Fibroblast of skin of left quadriceps (primary cell): ENCODE results near the gene RASA3.
A peak's percentile ranks its signal among the peaks of the same experiment; 100 is the strongest.
"Not testable (repeated sequence)": the region's sequence is repeated elsewhere in the genome, so short reads cannot be mapped to it uniquely, and the experiment has no call there.

Experiments
- DNase-seq, 2 experiments: peaks; one replicate each; pipeline ENCODE4 v3.0.0-alpha.2; 2013; ENCODE audit warnings: low read depth in 2 of 2

Gene RASA3

DNA sequence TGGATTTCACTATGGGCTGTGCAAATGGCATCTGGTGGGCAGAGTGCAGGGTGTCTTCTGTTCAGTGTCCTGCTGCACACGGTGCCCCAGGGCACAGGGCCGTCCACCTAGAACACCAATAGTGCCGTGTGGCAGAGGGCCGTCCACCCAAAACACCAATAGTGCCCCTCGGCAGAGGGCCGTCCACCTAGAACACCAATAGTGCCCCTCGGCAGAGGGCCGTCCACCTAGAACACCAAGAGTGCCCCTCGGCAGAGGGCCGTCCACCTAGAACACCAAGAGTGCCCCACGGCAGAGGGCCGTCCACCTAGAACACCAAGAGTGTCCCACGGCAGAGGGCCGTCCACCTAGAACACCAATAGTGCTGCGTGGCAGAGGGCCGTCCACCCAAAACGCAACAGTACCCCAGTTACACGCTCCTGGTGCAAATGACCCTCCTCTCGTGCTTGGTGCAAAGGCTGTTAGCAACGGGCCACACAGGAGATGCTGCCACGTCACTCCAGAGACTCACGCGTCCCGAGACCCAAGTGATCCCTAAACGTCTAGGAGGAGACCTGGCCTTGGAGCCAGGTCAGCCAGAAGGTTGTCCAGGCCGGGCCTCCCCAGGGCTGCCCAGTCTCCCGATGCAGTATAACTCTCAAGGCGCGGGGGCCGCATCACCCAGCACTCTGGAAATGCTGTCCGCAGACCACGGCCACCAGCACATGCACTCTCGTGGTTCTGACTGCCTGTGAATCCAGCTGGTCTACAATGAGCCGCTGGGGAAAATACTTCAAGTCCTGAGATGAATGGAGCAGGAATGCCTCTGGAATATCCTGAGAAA, 51.5 kb downstream of the RASA3 start:
- no peak for DNase-seq

- DNase-seq: no peak
Observed at GRCh38 chr13:114079601-114080536, 52.6 kb downstream of the RASA3 start.

DNA sequence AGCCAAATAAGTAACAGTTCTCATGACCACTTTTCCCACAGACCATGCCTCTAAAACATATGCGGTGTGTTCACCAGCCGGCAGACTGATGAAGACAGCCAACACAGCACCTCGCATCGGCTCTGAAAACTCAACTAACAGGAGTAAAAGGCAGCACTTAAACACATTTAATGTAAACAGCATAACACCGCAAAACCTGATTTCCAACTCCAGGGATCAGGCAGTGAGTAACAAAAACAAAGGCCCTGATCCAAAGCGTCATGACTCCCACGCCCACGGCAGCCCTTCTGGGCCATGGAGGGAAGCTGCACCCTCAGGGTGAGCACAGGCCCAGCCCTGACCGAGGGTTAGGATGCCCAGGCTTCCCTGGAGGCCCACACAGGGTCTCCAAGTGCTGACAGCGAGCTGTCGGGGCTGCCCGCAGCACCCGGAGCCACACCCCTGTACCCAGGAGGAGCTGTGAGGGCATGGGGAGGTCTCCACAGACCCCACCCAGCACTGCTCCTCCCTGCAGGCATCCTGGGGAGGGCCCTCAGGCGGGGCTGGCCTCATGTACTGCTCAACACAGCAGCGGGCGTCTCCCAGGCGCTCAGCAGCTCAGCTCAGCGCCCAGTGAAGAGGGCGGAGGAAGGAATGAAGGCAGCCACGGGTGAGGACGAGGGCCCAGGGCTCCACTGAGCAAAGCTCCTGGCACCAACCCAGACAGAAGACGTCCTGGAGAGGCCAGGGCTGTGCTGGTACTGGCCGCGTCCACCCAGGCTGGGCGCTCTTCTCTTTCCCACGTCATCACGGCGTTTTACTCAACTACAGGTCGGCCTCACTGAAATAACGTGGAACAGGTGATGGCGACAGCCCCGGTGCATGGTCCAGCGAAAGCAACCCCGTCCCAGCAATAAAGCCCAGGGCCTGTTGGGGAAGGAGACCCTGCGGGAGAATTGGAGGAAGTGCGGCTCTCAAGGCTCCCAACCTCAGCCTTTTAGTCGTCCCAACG, 53.7 kb downstream of the RASA3 start:
- peak in 1 of 2 experiments; percentile 22 for DNase-seq

DNA sequence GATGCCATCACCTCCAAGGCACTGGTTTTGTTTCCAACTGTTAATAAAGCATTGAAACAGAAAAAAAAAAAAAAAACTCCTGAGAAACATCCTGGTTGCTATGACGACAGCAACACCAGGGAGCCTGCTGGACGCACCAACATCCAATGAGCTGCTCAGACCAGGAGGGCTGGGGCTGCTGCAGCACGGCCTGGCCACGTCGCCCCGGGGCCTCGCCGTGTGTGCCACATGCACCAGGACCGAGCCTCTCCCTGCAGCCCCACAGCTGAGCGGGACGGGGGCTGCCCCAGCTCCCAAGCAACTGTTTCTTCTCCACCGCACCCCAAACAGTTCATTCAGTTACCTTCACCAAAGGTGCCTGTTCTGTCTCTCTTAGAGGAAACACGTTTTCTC, 54.5 kb downstream of the RASA3 start:
- no peak for DNase-seq

DNA sequence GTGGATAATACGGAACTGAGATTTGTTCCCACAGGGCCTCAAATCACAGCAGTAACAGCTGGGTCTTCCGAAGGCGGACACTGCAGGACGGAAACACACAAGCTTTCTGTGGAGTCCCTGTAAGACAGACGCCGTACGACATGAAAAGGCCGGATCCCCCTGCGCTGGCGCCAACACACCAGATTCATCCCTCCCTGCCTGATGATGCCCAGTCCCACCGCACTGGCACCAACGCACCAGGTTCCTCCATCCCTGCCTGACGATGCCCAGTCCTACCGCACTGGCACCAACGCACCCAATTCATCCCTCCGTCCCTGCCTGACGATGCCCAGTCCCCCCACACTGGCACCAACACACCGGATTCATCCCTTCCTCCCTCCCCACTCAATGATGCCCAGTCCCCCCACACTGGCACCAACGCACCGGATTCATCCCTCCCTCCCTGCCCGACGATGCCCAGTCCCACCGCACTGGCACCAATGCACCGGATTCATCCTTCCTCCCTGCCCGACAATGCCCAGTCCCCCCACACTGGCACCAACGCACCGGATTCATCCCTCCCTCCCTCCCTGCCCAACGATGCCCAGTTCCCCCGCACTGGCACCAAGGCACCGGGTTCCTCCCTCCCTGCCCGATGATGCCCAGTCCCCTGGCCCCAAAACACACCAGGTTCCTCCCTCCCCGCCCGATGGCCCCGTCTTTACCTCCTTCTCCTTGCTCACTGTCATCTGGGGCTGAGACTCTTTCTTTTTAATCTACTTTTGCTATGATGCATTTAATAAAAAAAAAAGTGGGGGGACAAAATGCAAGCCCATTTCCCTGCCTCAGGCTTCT, 55.1 kb downstream of the RASA3 start:
- no peak for DNase-seq

DNA sequence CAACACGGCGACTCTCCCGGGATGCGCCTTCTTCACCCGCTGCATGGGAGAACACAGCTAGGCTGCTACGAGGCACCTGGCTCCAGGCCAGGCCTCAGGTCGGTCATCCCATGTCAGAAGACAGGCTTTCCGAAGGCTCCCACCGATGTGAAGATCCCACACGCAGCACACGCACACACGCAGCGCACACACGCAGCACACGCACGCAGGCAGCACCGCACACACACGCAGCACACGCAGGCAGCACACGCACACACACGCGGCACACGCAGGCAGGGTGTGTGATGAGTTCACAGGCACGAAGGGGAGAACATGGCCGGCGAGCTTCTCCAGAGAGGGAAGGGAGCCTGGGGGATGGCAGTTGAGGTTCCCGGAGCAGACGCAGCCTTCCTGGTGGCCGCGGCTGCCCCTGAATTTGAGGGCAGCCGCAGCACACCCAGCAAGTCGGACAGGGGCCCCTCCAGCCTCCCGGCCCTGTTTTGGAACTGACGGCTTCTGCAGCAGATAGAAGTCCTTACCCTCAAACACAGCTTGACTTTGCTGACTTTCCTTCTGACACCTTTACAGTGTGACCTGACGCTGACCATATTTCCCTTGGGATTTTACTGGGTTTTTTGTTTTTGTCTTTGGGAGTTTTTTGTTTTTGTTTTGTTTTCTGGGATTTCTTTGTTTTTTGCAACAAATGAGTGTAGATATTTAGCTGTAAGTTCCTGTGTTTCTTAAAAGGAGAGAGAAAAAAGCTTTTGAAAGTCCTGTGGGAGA, 55.9 kb downstream of the RASA3 start:
- no peak for DNase-seq

GRCh38 chr13:114075811-114076210, 56.6 kb downstream of the RASA3 start:
- DNase-seq: not testable (repeated sequence)

DNA sequence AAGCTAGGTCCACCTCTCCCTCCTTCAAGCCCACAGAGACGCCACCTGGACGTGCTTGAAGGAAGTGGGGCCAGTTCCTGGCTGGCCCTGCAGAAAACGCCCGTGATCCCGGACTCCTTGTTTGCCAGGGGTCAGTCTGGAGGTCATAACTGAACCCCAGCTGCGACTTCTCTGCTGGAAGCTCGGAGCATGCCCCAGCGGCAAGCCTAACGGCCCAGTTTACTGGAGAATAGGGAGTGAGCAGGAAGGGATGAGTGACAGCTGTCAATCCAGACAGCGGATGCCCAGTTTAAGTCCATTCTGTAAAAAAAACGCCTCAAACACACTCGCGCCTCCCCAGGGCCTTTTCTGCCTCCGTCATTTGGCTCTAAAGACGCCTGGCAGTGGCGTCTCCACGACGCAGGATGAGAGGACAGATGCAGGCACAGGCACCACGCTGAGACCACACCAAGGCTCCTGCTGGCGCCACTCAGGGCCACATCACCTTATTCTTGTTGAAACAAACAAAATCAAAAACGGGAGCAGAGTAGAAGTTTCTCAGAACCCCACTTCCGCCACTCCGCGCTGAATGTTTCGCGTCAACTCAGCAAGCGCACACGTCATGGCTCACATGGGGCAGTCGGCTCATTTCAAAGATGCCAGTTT, 57.6 kb downstream of the RASA3 start:
- DNase-seq: no peak

DNA sequence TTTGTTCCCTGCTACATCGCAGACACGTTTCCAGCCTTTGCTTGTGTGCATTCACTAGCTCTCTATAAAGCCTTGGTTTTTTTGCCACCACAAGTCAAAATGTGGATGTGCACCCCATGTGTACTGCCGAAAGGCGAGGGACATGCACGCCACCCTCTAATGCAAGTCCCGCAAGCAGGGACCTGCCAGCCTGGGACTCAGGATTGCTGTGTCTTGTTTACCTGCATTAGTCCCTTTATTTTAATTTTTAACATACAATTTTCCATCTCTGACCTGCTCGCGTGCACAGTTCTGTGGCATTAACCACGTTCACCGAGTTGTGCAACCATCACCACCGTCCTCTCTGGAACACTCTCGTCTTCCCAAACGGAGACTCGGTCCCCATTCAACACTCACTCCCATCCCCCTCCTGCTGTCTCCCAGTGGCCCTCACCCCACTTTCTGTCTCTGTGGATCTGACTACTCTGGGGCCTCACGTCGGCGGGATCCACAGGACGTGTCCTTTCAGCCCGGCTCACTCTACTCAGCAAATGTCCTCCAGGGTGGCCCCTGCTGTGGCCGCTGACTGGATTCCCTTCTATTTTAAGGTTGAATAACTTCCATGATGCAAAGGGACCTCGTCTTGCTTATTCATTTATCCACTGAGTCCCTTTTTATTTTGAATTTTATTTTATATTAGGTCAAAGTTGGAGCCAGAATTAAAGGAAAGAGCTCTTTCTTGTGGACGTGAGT, 58.4 kb downstream of the RASA3 start:
- DNase-seq: no peak

DNA sequence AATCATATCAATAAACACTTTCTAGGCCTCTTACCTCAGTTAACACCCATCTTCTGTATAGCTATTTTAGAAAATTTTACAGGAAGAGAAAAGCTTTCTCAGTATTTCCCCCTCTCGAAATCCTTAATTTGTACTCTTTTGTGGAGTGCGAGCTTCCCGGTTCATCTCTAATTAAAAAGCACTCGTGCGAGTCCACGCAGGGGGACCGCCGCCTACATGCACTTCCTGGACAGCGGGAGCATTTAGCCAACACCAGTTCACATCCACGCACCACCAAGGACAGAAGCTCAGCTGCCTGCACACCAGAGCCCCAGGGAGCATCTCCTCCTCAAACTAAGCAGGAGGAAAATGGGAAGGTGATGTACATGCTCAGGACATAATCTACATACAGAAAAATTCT, 60.0 kb downstream of the RASA3 start:
- DNase-seq: no peak

GRCh38 chr13:114071991-114072390, 60.4 kb downstream of the RASA3 start:
- DNase-seq: no peak

DNA sequence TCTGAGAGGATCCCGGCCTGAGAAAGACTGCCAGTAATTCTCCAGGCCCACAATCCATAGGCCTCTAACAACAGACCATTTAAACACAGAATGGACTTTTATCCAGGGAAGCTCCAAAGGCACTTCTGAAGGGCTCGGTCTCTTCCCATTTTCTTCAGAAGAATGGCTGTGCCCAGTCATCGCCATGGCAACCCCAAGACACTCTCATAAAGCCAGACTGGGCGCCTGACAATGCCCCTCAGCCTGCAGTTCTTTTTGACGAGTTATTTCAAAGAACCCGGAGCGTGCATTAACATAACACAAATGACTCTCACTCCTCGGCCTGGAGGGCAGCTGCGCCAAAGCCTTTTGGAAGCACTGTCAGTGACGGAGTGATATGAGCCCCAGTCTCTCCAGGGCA, 61.0 kb downstream of the RASA3 start:
- DNase-seq: no peak

DNA sequence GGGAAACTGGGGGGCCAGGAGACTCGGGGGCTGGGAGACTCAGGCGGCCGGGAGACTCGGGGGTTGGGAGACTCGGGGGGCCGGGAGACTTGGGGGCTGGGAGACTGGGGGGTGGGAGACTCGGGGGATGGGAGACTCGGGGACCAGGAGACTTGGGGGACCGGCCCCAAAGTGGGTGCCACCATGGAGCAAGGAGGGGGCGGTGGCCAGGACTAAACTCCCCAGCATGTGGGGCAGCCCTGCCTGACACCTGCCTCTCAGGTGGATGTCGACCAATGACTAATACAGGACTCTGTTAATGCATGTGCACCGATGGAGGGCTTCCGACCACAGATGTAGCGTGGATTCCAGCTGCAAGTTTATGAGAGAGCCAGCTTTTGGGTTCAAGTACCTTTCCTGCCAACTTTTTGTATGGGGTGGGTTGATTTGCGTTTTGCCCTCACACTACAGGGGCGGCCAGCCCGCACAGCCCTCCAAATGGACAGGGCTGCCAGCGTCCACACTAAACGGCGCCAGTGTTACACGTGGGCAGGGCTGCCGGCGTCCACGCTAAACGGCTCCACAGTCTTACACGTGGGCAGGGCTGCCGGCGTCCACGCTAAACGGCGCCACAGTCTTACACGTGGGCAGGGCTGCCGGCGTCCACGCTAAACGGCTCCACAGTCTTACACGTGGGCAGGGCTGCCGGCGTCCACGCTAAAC, 62.2 kb downstream of the RASA3 start:
- no peak for DNase-seq

DNA sequence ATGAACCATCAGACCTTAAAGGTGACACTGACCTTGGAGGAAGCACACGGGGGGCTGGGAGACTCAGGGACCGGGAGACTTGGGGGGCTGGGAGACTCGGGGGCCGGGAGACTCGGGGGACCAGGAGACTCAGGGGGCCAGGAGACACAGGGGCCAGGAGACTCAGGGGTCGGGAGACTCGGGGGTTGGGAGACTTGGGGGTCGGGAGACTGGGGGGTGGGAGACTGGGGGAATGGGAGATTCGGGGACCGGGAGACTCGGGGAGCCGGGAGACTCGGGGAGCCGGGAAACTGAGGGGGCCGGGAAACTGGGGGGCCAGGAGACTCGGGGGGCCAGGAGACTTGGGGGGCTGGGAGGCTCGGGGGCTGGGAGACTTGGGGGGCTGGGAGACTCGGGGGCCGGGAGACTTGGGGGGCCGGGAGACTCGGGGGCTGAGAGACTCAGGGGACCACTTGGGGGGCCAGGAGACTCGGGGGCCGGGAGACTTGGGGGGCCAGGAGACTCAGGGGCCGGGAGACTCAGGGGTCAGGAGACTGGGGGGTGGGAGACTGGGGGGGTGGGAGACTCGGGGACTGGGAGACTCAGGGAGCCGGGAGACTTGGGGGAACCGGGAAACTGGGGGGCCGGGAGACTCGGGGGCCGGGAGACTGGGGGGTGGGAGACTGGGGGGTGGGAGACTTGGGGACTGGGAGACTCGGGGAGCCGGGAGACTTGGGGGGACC, 62.9 kb downstream of the RASA3 start:
- no peak for DNase-seq

- DNase-seq: peak in 1 of 2 experiments; percentile 44
Observed at GRCh38 chr13:114068656-114069318, 63.6 kb downstream of the RASA3 start.

GRCh38 chr13:114067886-114068651, 64.4 kb downstream of the RASA3 start:
- DNase-seq: no peak
